Chondrocyte (in vitro differentiated cells): ENCODE measurements around the gene MYMK. TPM values are rescaled to one million over a fixed set of nuclear protein-coding genes. Genes with fewer than 3 reads are reported as not detected.

Experiments
- DNase-seq: peaks from one replicate; pipeline ENCODE4 v3.0.0; 2021; ENCODE audit warnings: mixed read lengths, low spot score
- H3K27ac Mint-ChIP-seq: one replicate; pipeline ENCODE4 v1.8.0; 2021; ENCODE audit warnings: mild to moderate bottlenecking, moderate library complexity, mixed read lengths; ENCODE audit not compliant: unreplicated experiment
- H3K27me3 Mint-ChIP-seq: 2 replicates; pipeline ENCODE4 v1.8.0; 2021; ENCODE audit warnings: low read depth, mixed read lengths
- H3K36me3 Mint-ChIP-seq: 2 replicates; pipeline ENCODE4 v1.8.0; 2021; ENCODE audit warnings: low read depth, mixed read lengths
- H3K4me1 Mint-ChIP-seq: 2 replicates; pipeline ENCODE4 v1.8.0; 2021; ENCODE audit warnings: low read depth, mild to moderate bottlenecking, mixed read lengths
- H3K4me3 Mint-ChIP-seq: one replicate; pipeline ENCODE4 v1.8.0; 2021; ENCODE audit warnings: mild to moderate bottlenecking, moderate library complexity, mixed read lengths; ENCODE audit not compliant: unreplicated experiment
- H3K9me3 Mint-ChIP-seq: 2 replicates; pipeline ENCODE4 v1.8.0; 2021; ENCODE audit warnings: low read depth, mixed read lengths
- total RNA-seq: library from RNA; stranded (reverse); gene quantifications from 3 replicates; pipeline ENCODE4 v1.2.1, GENCODE V29; 2021
- TF ChIP-seq, protein P1 (sequence below): fragments of 200-600 bp; sonication (generic); IDR thresholded peaks from 2 replicates; pipeline ENCODE4 v1.5.0; 2021; ENCODE audit warnings: antibody characterized with exemption, mild to moderate bottlenecking, moderate library complexity

MYMK gene
- total RNA-seq, 1 donor from 2014 or later: not detected

DNA sequence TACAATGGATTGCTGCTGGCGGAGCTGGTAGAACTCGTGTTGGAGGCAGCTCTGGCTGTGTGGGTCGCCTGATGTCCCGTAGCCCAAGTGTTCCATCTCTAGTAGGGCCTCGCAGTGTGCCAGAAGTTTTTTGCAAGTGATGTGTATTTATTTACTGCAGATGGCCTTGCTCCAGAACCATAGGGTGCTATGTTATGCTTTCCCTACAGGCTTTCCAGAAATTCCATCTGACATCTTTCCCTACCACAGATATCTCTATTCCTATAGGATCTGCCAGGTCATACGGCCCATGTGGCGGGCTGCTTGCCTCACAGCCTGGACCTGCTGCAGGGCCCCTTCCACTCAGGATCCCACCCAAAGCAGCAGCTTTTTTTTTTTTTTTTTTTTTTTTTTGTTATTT lies 26.7 kb upstream of the MYMK start:
- TF ChIP-seq, protein P1, sequence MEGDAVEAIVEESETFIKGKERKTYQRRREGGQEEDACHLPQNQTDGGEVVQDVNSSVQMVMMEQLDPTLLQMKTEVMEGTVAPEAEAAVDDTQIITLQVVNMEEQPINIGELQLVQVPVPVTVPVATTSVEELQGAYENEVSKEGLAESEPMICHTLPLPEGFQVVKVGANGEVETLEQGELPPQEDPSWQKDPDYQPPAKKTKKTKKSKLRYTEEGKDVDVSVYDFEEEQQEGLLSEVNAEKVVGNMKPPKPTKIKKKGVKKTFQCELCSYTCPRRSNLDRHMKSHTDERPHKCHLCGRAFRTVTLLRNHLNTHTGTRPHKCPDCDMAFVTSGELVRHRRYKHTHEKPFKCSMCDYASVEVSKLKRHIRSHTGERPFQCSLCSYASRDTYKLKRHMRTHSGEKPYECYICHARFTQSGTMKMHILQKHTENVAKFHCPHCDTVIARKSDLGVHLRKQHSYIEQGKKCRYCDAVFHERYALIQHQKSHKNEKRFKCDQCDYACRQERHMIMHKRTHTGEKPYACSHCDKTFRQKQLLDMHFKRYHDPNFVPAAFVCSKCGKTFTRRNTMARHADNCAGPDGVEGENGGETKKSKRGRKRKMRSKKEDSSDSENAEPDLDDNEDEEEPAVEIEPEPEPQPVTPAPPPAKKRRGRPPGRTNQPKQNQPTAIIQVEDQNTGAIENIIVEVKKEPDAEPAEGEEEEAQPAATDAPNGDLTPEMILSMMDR: no peak
- Mint-ChIP-seq H3K9me3 (no peaks in the 10 kb centered on the region), H3K36me3 (no peaks in the 10 kb centered on the region), H3K27me3 (peaks cover 14% of the 10 kb centered on the region), H3K4me3 (no peak overlapping the region), H3K27ac (no peak overlapping the region), H3K4me1 (no peaks in the 10 kb centered on the region)
- DNase-seq: no peak

DNA sequence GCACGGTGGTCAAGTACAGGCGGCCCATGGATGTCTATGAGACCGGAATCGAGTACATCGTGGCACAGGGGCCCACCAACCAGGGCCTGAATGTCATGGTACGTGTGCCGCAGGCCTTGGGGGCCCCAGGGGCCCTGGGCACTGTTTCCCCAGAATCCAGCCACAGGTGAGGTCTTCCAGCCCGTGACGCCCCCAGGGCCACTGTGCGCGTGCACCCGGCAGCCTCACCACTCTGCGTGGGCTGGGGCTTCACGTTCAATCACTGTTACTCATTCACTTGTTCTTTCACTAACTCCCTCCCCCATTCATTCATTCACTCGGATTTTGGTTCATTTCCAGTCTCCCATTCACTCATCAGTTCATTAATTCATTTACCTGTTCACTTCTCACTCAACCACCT lies 22.4 kb upstream of the MYMK start:
- H3K9me3 Mint-ChIP-seq: no peaks in the 10 kb centered on the region
- no peak for DNase-seq
- peaks cover 18% of the 10 kb centered on the region for H3K27me3 Mint-ChIP-seq
- TF ChIP-seq, protein P1: no peak
- H3K27ac Mint-ChIP-seq: no peak overlapping the region
- no peaks in the 10 kb centered on the region for H3K4me1 Mint-ChIP-seq
- H3K36me3 Mint-ChIP-seq: no peaks in the 10 kb centered on the region
- no peak overlapping the region for H3K4me3 Mint-ChIP-seq

DNA sequence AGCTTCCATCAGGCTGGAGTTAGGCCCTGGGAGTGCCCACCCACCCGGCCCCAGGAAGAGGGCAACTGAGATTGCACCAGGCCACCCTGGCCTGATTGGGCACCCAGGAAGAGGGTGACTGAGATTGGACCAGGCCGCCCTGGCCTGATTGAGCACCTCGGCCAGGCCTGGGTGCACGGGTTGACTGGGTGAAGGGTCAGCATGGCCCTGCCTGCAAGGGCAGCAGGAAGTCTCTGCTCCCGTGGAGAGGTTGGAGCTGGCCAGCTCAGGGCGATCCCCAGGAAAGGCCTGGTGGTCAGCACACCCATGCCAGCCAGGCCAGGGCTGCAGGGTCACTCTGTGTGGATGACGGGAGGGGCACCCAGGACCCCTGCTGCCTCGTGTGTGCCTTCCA lies 21.5 kb upstream of the MYMK start:
- no peak for DNase-seq
- H3K36me3 Mint-ChIP-seq: no peaks in the 10 kb centered on the region
- no peaks in the 10 kb centered on the region for H3K4me1 Mint-ChIP-seq
- no peak overlapping the region for H3K27ac Mint-ChIP-seq
- TF ChIP-seq, protein P1: no peak
- no peak overlapping the region for H3K4me3 Mint-ChIP-seq
- H3K9me3 Mint-ChIP-seq: no peaks in the 10 kb centered on the region
- H3K27me3 Mint-ChIP-seq: peaks cover 18% of the 10 kb centered on the region

DNA sequence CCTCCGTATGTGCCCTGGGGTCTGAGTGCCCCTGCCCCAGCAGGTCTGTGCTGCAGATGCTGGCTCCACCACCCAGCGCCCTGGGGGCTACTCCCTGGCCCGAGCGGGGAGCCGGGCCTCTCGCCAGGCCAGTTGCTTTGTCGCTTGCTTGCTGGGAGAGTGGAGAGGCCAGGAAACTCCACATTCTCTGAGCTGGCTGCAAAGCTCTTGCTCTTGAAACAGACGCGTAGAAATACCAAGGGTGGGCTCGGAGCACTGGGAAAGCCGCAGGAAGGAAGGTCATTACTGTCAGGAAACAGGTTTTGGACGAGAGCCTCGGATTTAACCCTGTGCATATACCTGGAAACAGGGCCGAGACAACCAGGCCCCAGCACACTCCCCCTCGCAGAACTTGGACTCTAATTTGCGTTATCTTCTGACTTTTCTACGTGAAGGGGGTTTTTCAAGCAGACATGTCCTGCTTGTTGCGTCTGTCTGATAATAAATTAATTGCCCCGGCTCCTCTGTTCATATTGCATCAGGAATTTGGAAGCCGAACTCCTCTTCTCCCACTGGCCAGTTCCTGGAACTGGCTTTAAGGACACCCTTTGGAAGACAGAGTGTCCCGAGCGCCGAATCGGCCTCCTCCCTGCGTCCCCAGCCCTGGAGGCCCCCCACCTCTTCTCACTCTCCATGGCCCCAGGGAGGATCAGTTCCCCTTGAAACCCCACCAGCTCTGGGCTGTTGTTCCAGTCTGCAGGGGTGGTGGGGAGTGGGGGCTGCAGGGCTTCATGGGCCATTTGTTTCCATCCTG lies 20.9 kb upstream of the MYMK start:
- no peak overlapping the region for H3K4me3 Mint-ChIP-seq
- no peak for DNase-seq
- peaks cover 15% of the 10 kb centered on the region for H3K27me3 Mint-ChIP-seq
- no peaks in the 10 kb centered on the region for H3K9me3 Mint-ChIP-seq
- TF ChIP-seq, protein P1: no peak
- no peak overlapping the region for H3K27ac Mint-ChIP-seq
- H3K4me1 Mint-ChIP-seq: no peaks in the 10 kb centered on the region
- H3K36me3 Mint-ChIP-seq: no peaks in the 10 kb centered on the region

DNA sequence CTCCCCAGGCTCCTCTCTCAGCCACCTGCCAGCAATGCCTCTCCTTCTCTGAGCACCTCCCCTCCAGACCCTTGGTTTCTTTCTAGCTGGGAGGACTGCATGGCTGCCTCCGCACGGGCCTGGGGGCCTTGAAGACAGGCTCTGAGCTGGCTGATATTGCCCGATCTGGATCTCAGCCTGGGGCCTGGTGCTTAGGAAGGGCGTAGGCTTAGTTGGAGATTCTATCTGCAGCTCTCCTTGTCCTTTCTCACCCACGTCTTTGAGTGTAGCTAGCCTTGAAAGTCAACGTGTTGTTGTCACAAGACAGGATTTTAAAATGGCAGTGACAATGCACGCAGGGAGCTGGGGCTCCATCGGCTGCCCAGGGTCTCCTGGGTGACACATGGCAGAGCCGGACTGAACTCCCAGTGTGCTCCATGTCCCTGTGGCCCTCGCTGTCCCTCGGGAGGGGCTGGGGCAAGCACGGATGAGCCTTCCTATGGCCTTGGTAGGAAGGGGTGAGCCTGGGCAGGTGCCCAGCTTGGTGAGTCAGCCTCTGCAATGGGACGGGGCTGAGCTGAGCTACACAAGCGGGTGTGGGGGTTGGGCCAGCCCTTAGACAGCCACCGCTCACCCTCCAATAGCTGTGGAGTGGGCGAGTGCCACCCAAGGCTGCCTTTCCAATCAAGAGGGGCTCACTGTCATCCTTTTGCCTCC lies 19.2 kb upstream of the MYMK start:
- peaks cover 9% of the 10 kb centered on the region for H3K27me3 Mint-ChIP-seq
- no peaks in the 10 kb centered on the region for H3K9me3 Mint-ChIP-seq
- no peak for DNase-seq
- H3K27ac Mint-ChIP-seq: no peak overlapping the region
- TF ChIP-seq, protein P1: no peak
- H3K4me3 Mint-ChIP-seq: no peak overlapping the region
- H3K4me1 Mint-ChIP-seq: peaks cover 13% of the 10 kb centered on the region
- H3K36me3 Mint-ChIP-seq: no peaks in the 10 kb centered on the region
